Measurements from ENCODE around the gene LYPD6. TPM values are rescaled to one million over a fixed set of nuclear protein-coding genes. Genes with fewer than 3 reads are reported as not detected.

The LYPD6 gene
- total RNA-seq, 1 experiment from 2014 or later = 2.4 TPM

- ChIA-PET CTCF (no interaction called here), POLR2A (ENCODE audit: unreplicated experiment) (no interaction called here)
- ATAC-seq (no peak), DNase-seq (peak; percentile 24)
- Histone ChIP-seq H3F3A (ENCODE audit: low read length, unreplicated experiment) (no peaks in the 10 kb centered on the region), H3K79me2 (ENCODE audit: low read length) (no peaks in the 10 kb centered on the region), H3K9ac (ENCODE audit: low read length) (no peak overlapping the region), H3K9me2 (replicated peaks; ENCODE audit: low read length) (no peaks in the 10 kb centered on the region), H3K36me3 (ENCODE audit: low read depth, low read length) (no peaks in the 10 kb centered on the region), H3K4me1 (ENCODE audit: insufficient read depth, low read length) (no peaks in the 10 kb centered on the region), H3K9me3 (ENCODE audit: low read length) (no peaks in the 10 kb centered on the region), H4K20me1 (ENCODE audit: low read length) (no peaks in the 10 kb centered on the region), H3K27ac (ENCODE audit: low read length) (no peak overlapping the region), H3K4me3 (ENCODE audit: low read length) (no peak overlapping the region), H3K27me3 (ENCODE audit: low read length) (no peaks in the 10 kb centered on the region), H2AFZ (ENCODE audit: low read length) (0 out of 2 replicates have a peak overlapping the region, but pooled peaks have one; percentile 3), H3K4me2 (ENCODE audit: low read length) (no peak overlapping the region)
- intact Hi-C loops (cut with micrococcal nuclease) = no loop called here
- TF ChIP-seq EZH2 (IDR thresholded peaks at IDR 0.05; ENCODE audit: low read length, unreplicated experiment) = no peak
- no peak for TF ChIP-seq EZH2phosphoT487 (IDR thresholded peaks at IDR 0.05; ENCODE audit: borderline replicate concordance, low read length)
- TF ChIP-seq, protein P1, sequence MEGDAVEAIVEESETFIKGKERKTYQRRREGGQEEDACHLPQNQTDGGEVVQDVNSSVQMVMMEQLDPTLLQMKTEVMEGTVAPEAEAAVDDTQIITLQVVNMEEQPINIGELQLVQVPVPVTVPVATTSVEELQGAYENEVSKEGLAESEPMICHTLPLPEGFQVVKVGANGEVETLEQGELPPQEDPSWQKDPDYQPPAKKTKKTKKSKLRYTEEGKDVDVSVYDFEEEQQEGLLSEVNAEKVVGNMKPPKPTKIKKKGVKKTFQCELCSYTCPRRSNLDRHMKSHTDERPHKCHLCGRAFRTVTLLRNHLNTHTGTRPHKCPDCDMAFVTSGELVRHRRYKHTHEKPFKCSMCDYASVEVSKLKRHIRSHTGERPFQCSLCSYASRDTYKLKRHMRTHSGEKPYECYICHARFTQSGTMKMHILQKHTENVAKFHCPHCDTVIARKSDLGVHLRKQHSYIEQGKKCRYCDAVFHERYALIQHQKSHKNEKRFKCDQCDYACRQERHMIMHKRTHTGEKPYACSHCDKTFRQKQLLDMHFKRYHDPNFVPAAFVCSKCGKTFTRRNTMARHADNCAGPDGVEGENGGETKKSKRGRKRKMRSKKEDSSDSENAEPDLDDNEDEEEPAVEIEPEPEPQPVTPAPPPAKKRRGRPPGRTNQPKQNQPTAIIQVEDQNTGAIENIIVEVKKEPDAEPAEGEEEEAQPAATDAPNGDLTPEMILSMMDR (conservative IDR thresholded peaks at IDR 0.05; ENCODE audit: low read depth, low read length) = no peak
- no TSS peak for BruUV-seq (replicated peaks)
Observed at GRCh38 chr2:149394864-149395263, 64.5 kb downstream of the LYPD6 start.

DNA sequence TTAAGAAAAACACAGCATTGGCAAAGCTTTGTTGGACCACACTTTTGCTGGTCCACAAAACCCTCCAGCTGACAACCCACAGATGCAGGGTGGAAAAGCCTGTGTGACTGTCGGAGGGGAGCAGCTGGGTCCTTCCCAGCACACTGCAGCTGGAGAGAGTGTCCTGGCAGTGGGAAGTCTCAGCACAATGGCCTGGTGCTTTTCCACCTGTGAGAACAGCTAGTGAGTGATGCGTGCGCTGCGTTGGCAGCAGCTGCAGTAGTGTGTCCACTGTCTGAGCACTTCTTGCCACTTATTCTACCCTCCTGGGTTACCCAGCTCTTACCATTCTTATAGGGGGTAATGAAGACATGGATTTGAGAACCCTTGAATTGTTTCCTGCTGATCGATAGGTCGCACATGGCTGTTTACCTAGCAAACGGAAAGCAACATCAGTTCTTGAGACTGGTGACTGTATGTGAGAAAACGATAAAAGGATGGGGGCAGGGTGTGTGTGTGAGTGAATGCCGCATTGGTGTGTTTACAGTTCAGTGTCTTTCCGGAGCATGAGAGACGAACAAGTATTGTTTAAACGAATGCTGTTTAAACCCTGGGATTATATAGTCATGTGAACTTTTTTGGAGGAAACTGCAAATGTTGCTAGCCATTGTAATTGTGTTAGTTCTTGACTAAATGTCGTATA lies 69.7 kb downstream of the LYPD6 start:
- DNase-seq (no peak), ATAC-seq (no peak)
- Histone ChIP-seq H2AFZ (ENCODE audit: low read length) (no peak overlapping the region), H3K36me3 (ENCODE audit: low read depth, low read length) (no peaks in the 10 kb centered on the region), H3K9me2 (replicated peaks; ENCODE audit: low read length) (no peaks in the 10 kb centered on the region), H3K79me2 (ENCODE audit: low read length) (no peaks in the 10 kb centered on the region), H3K9me3 (ENCODE audit: low read length) (no peaks in the 10 kb centered on the region), H3K4me2 (ENCODE audit: low read length) (no peak overlapping the region), H3K4me1 (ENCODE audit: insufficient read depth, low read length) (no peaks in the 10 kb centered on the region), H3F3A (ENCODE audit: low read length, unreplicated experiment) (no peaks in the 10 kb centered on the region), H3K4me3 (ENCODE audit: low read length) (no peak overlapping the region), H3K9ac (ENCODE audit: low read length) (no peak overlapping the region), H3K27me3 (ENCODE audit: low read length) (no peaks in the 10 kb centered on the region), H4K20me1 (ENCODE audit: low read length) (no peaks in the 10 kb centered on the region), H3K27ac (ENCODE audit: low read length) (no peak overlapping the region)
- ChIA-PET CTCF (no interaction called here), POLR2A (ENCODE audit: unreplicated experiment) (no interaction called here)
- BruUV-seq (replicated peaks) = no TSS peak
- TF ChIP-seq, protein P1 (conservative IDR thresholded peaks at IDR 0.05; ENCODE audit: low read depth, low read length) = no peak
- TF ChIP-seq EZH2 (IDR thresholded peaks at IDR 0.05; ENCODE audit: low read length, unreplicated experiment) (no peak), EZH2phosphoT487 (IDR thresholded peaks at IDR 0.05; ENCODE audit: borderline replicate concordance, low read length) (no peak)
- intact Hi-C loops (cut with micrococcal nuclease) = no loop called here

- Histone ChIP-seq H3K4me1 (ENCODE audit: insufficient read depth, low read length) (no peaks in the 10 kb centered on the region), H3F3A (ENCODE audit: low read length, unreplicated experiment) (no peaks in the 10 kb centered on the region), H3K79me2 (ENCODE audit: low read length) (no peaks in the 10 kb centered on the region), H3K27ac (ENCODE audit: low read length) (no peak overlapping the region), H3K9me2 (replicated peaks; ENCODE audit: low read length) (no peaks in the 10 kb centered on the region), H3K27me3 (ENCODE audit: low read length) (no peaks in the 10 kb centered on the region), H4K20me1 (ENCODE audit: low read length) (no peaks in the 10 kb centered on the region), H3K4me2 (ENCODE audit: low read length) (no peak overlapping the region), H2AFZ (ENCODE audit: low read length) (no peak overlapping the region), H3K9me3 (ENCODE audit: low read length) (no peaks in the 10 kb centered on the region), H3K4me3 (ENCODE audit: low read length) (no peak overlapping the region), H3K36me3 (ENCODE audit: low read depth, low read length) (no peaks in the 10 kb centered on the region), H3K9ac (ENCODE audit: low read length) (no peak overlapping the region)
- CTCF ChIA-PET = no interaction called here
- intact Hi-C loops (cut with micrococcal nuclease) = no loop called here
- ATAC-seq (no peak), DNase-seq (peak; percentile 3)
- TF ChIP-seq EZH2 (IDR thresholded peaks at IDR 0.05; ENCODE audit: low read length, unreplicated experiment) = no peak
- TF ChIP-seq, protein P1 (conservative IDR thresholded peaks at IDR 0.05; ENCODE audit: low read depth, low read length) = no peak
- TF ChIP-seq EZH2phosphoT487 (IDR thresholded peaks at IDR 0.05; ENCODE audit: borderline replicate concordance, low read length) = no peak
- BruUV-seq (replicated peaks) = no TSS peak
- POLR2A ChIA-PET (ENCODE audit: unreplicated experiment) = no interaction called here
Observed at GRCh38 chr2:149400997-149401396, 70.6 kb downstream of the LYPD6 start.
